ENCODE measurements around the gene LPCAT2.

- no peak for TF ChIP-seq CTCF (conservative IDR thresholded peaks at IDR 0.05 in 1 of 2, IDR thresholded peaks at IDR 0.05 in 1 of 2; ENCODE audit: low read depth in 1 of 2, low read length in 2 of 2)
- TF ChIP-seq EZH2 (IDR thresholded peaks at IDR 0.05; ENCODE audit: low read length, missing control alignments) = no peak
Measured at GRCh38 chr16:55488306-55488705, 20.6 kb upstream of the LPCAT2 start.

Data from fibroblast of lung (primary cell).